Hepatocyte (in vitro differentiated cells): ENCODE results near the gene SREK1IP1. TPM values are rescaled to one million over a fixed set of nuclear protein-coding genes. Genes with fewer than 3 reads are reported as not detected.

Experiments used
- DNase-seq: peaks from one replicate; pipeline ENCODE4 v3.0.0-alpha.2; 2016; ENCODE audit warnings: low spot score
- H2AFZ ChIP-seq: fragments of 200-600 bp; sonication (generic); 2 replicates; pipeline ENCODE4 v1.6.0; 2016; ENCODE audit warnings: antibody characterized with exemption, mild to moderate bottlenecking
- H3K27ac ChIP-seq: fragments of 200-600 bp; sonication (generic); 2 replicates; pipeline ENCODE4 v1.5.1; 2016; ENCODE audit warnings: mild to moderate bottlenecking
- H3K27me3 ChIP-seq: fragments of 200-600 bp; sonication (generic); 2 replicates; pipeline ENCODE4 v1.6.1; 2016
- H3K36me3 ChIP-seq: fragments of 200-600 bp; sonication (generic); replicated peaks from 2 replicates; pipeline ENCODE4 v1.5.1; 2016; ENCODE audit warnings: low read depth; ENCODE audit not compliant: insufficient read depth
- H3K4me1 ChIP-seq: fragments of 200-600 bp; sonication (generic); 2 replicates; pipeline ENCODE4 v1.5.1; 2016; ENCODE audit warnings: mild to moderate bottlenecking, moderate library complexity; ENCODE audit not compliant: insufficient read depth
- H3K4me2 ChIP-seq: fragments of 200-600 bp; sonication (generic); 2 replicates; pipeline ENCODE4 v1.6.0; 2016
- H3K4me3 ChIP-seq: fragments of 200-600 bp; sonication (generic); 2 replicates; pipeline ENCODE4 v1.5.1; 2016; ENCODE audit warnings: mild to moderate bottlenecking
- H3K79me2 ChIP-seq: fragments of 200-600 bp; sonication (generic); 2 replicates; pipeline ENCODE4 v1.6.0; 2017; ENCODE audit warnings: mild to moderate bottlenecking
- H3K9me2 ChIP-seq: fragments of 200-600 bp; sonication (generic); replicated peaks from 2 replicates; pipeline ENCODE4 v1.6.0; 2017; ENCODE audit warnings: mild to moderate bottlenecking; ENCODE audit not compliant: insufficient read depth
- H3K9me3 ChIP-seq: fragments of 200-600 bp; sonication (generic); 2 replicates; pipeline ENCODE4 v1.5.1; 2016; ENCODE audit warnings: low read depth, mild to moderate bottlenecking
- H4K20me1 ChIP-seq: fragments of 200-600 bp; sonication (generic); 2 replicates; pipeline ENCODE4 v1.6.0; 2016; ENCODE audit warnings: mild to moderate bottlenecking; ENCODE audit not compliant: insufficient read depth, poor library complexity, severe bottlenecking
- CTCF ChIP-seq: fragments of 200-600 bp; sonication (generic); IDR thresholded peaks from 2 replicates; pipeline ENCODE4 v1.5.1; 2016; ENCODE audit warnings: antibody characterized with exemption, mild to moderate bottlenecking; ENCODE audit not compliant: poor library complexity
- EZH2 ChIP-seq: fragments of 200-600 bp; sonication (generic); IDR thresholded peaks from 2 replicates; pipeline ENCODE4 v1.6.1; 2016; ENCODE audit warnings: antibody characterized with exemption, mild to moderate bottlenecking, borderline replicate concordance
- EZH2phosphoT487 ChIP-seq: fragments of 200-600 bp; sonication (generic); IDR thresholded peaks from one replicate; pipeline ENCODE4 v1.6.1; 2018; ENCODE audit warnings: antibody characterized with exemption, mild to moderate bottlenecking, low read depth, moderate library complexity; ENCODE audit not compliant: unreplicated experiment, severe bottlenecking
- WGBS: methylation state at CpG from one replicate; pipeline ENCODE4 v1.1.6; 2016; ENCODE audit warnings: low lambda C conversion rate; ENCODE audit errors: missing lambda C conversion rate; 5-methylcytosine and 5-hydroxymethylcytosine counted together
- polyA plus RNA-seq: library from polyadenylated mRNA; unstranded; fragments of >200 nt; fragmentation: Nextera tagmentation; extraction: Ambion mirVana; gene quantifications from 2 replicates; pipeline ENCODE4 v1.2.1, GENCODE V29; 2016
- total RNA-seq: library from RNA; depleted of rRNA; stranded (reverse); fragments of >200 nt; gene quantifications from 2 replicates; pipeline ENCODE4 v1.2.3, GENCODE V29; 2014

Gene SREK1IP1
- total and polyA plus RNA-seq, 2 experiments from 2014 or later = 19.6 to 27.3 TPM

- H4K20me1 ChIP-seq = peaks cover 13% of the 10 kb centered on the region
- peaks cover 51% of the 10 kb centered on the region for H3K79me2 ChIP-seq
- TF ChIP-seq EZH2 = no peak
- no peak for TF ChIP-seq EZH2phosphoT487
- TF ChIP-seq CTCF = no peak
- no peak overlapping the region for H3K27ac ChIP-seq
- no peak for DNase-seq
- WGBS = 98% methylated on average over 2 of the region's 2 CpGs
- H3K4me3 ChIP-seq = no peak overlapping the region
- no peak overlapping the region for H3K4me2 ChIP-seq
- H3K36me3 ChIP-seq = no peaks in the 10 kb centered on the region
- no peaks in the 10 kb centered on the region for H3K4me1 ChIP-seq
- H2AFZ ChIP-seq = no peak overlapping the region
- no peaks in the 10 kb centered on the region for H3K27me3 ChIP-seq
- H3K9me3 ChIP-seq = no peaks in the 10 kb centered on the region
- H3K9me2 ChIP-seq = no peaks in the 10 kb centered on the region
These were observed 14.4 kb downstream of the SREK1IP1 start for GRCh38 chr5:64754066-64754465.

GRCh38 chr5:64749385-64749784 lies 19.1 kb downstream of the SREK1IP1 start:
- H3K9me2 ChIP-seq = no peaks in the 10 kb centered on the region
- H2AFZ ChIP-seq = no peak overlapping the region
- H3K4me2 ChIP-seq = no peak overlapping the region
- no peak overlapping the region for H3K4me3 ChIP-seq
- peaks cover 12% of the 10 kb centered on the region for H3K79me2 ChIP-seq
- 92% methylated on average over 4 of the region's 4 CpGs for WGBS
- TF ChIP-seq EZH2 (no peak), CTCF (no peak), EZH2phosphoT487 (no peak)
- H3K27me3 ChIP-seq = no peaks in the 10 kb centered on the region
- no peaks in the 10 kb centered on the region for H3K9me3 ChIP-seq
- no peaks in the 10 kb centered on the region for H3K4me1 ChIP-seq
- no peak overlapping the region for H3K27ac ChIP-seq
- no peaks in the 10 kb centered on the region for H3K36me3 ChIP-seq
- H4K20me1 ChIP-seq = no peaks in the 10 kb centered on the region
- DNase-seq = no peak

GRCh38 chr5:64746446-64746845 lies 22.0 kb downstream of the SREK1IP1 start:
- TF ChIP-seq EZH2 = no peak
- TF ChIP-seq CTCF = no peak
- no peak for TF ChIP-seq EZH2phosphoT487
- peaks cover 15% of the 10 kb centered on the region for H3K79me2 ChIP-seq
- H3K27ac ChIP-seq = no peak overlapping the region
- H3K4me3 ChIP-seq = no peak overlapping the region
- H3K4me2 ChIP-seq = no peak overlapping the region
- H4K20me1 ChIP-seq = no peaks in the 10 kb centered on the region
- no peaks in the 10 kb centered on the region for H3K9me3 ChIP-seq
- H3K36me3 ChIP-seq = no peaks in the 10 kb centered on the region
- H3K4me1 ChIP-seq = no peaks in the 10 kb centered on the region
- no peak overlapping the region for H2AFZ ChIP-seq
- DNase-seq = no peak
- H3K9me2 ChIP-seq = no peaks in the 10 kb centered on the region
- WGBS = 94% methylated on average over 1 of the region's 1 CpG
- no peaks in the 10 kb centered on the region for H3K27me3 ChIP-seq

- Histone ChIP-seq H3K4me2 (no peak overlapping the region), H3K4me3 (no peak overlapping the region), H3K9me3 (no peaks in the 10 kb centered on the region), H3K27ac (no peak overlapping the region), H3K9me2 (no peaks in the 10 kb centered on the region), H3K27me3 (no peaks in the 10 kb centered on the region), H3K36me3 (no peaks in the 10 kb centered on the region), H4K20me1 (no peaks in the 10 kb centered on the region), H3K79me2 (peaks cover 11% of the 10 kb centered on the region), H3K4me1 (no peaks in the 10 kb centered on the region), H2AFZ (no peak overlapping the region)
- DNase-seq = no peak
- 100% methylated on average over 1 of the region's 1 CpG for WGBS
- no peak for TF ChIP-seq EZH2phosphoT487
- no peak for TF ChIP-seq EZH2
- TF ChIP-seq CTCF = no peak
These were observed 23.6 kb downstream of the SREK1IP1 start for GRCh38 chr5:64744914-64745313.
